IMR-90 (cell line): ENCODE results near the gene KNL1. TPM values are rescaled to one million over a fixed set of nuclear protein-coding genes. Genes with fewer than 3 reads are reported as not detected.

Experiments used
- ATAC-seq: fragments of 200-7000 bp; cut with Tn5 transposase; 2 replicates; pipeline ENCODE4 v1.9.1; 2020; ENCODE audit warnings: low read depth, mild to moderate bottlenecking, moderate library complexity
- BruUV-seq: library from RNA; stranded (reverse); fragments of 400-500 nt; replicated peaks from 2 replicates; lab custom pipeline; 2021; lab: Mats Ljungman, UMichigan
- CTCF ChIA-PET: fragments of 300-600 bp; formaldehyde crosslinking; extraction: SDS; loops from one replicate; lab custom pipeline; 2021; ENCODE audit warnings: antibody characterized with exemption; lab: Yijun Ruan, JAX
- POLR2A ChIA-PET: fragments of 300-600 bp; sonication (Branson Sonifier 250); formaldehyde crosslinking; loops from one replicate; lab custom pipeline; 2022; ENCODE audit warnings: antibody characterized with exemption; ENCODE audit not compliant: unreplicated experiment; lab: Charles Lee
- DNase-seq: peaks from one replicate; pipeline ENCODE4 v3.0.0; 2013
- H2AFZ ChIP-seq: replicated peaks from 2 replicates; pipeline ENCODE3; 2013; ENCODE audit warnings: low read length, mild to moderate bottlenecking; ENCODE audit not compliant: poor library complexity
- H2AK5ac ChIP-seq: 2 replicates; pipeline ENCODE4 v1.6.1; 2013; ENCODE audit warnings: low read depth, low read length, inconsistent platforms
- H2AK9ac ChIP-seq: replicated peaks from 2 replicates; pipeline ENCODE3; 2013; ENCODE audit warnings: mild to moderate bottlenecking, low read depth, low read length, moderate library complexity; ENCODE audit not compliant: poor library complexity
- H2BK120ac ChIP-seq: 2 replicates; pipeline ENCODE4 v1.6.1; 2013; ENCODE audit warnings: low read depth, low read length, inconsistent platforms
- H2BK15ac ChIP-seq: 3 replicates; pipeline ENCODE4 v1.6.1; 2013; ENCODE audit warnings: low read depth, low read length, inconsistent platforms
- H2BK20ac ChIP-seq: 2 replicates; pipeline ENCODE4 v1.6.1; 2013; ENCODE audit warnings: low read depth, mild to moderate bottlenecking, inconsistent platforms, low read length, moderate library complexity
- H2BK5ac ChIP-seq: 2 replicates; pipeline ENCODE4 v1.6.1; 2013; ENCODE audit warnings: mild to moderate bottlenecking, low read depth, low read length, inconsistent platforms; ENCODE audit not compliant: poor library complexity, severe bottlenecking
- H3K14ac ChIP-seq: replicated peaks from 2 replicates; pipeline ENCODE4 v1.6.1; 2013; ENCODE audit warnings: low read depth, low read length, inconsistent platforms
- H3K18ac ChIP-seq: 2 replicates; pipeline ENCODE4 v1.6.1; 2013; ENCODE audit warnings: low read depth, low read length, control low read depth
- H3K23ac ChIP-seq: 2 replicates; pipeline ENCODE4 v1.6.1; 2013; ENCODE audit warnings: low read depth, low read length, inconsistent platforms
- H3K27ac ChIP-seq: 2 replicates; pipeline ENCODE4 v1.5.1; 2013; ENCODE audit warnings: mild to moderate bottlenecking, control low read depth, low read length; ENCODE audit not compliant: insufficient read depth
- H3K27me3 ChIP-seq: 2 replicates; pipeline ENCODE4 v1.6.1; 2013; ENCODE audit warnings: low read length; ENCODE audit not compliant: control insufficient read depth, insufficient read depth
- H3K36me3 ChIP-seq: 2 replicates; pipeline ENCODE4 v1.6.1; 2013; ENCODE audit warnings: low read length, mixed read lengths; ENCODE audit not compliant: control insufficient read depth, insufficient read depth
- H3K4ac ChIP-seq: 2 replicates; pipeline ENCODE4 v1.6.1; 2013; ENCODE audit warnings: low read depth, low read length, inconsistent platforms
- H3K4me1 ChIP-seq: 2 replicates; pipeline ENCODE4 v1.6.1; 2013; ENCODE audit warnings: low read length, mixed read lengths; ENCODE audit not compliant: control insufficient read depth, insufficient read depth
- H3K4me2 ChIP-seq: 2 replicates; pipeline ENCODE4 v1.6.1; 2013; ENCODE audit warnings: low read depth, mild to moderate bottlenecking, control low read depth, low read length, moderate library complexity
- H3K4me3 ChIP-seq: 2 replicates; pipeline ENCODE4 v1.5.1; 2013; ENCODE audit warnings: low read depth, mild to moderate bottlenecking, control low read depth, low read length, moderate library complexity; ENCODE audit not compliant: insufficient read depth
- H3K56ac ChIP-seq: 2 replicates; pipeline ENCODE4 v1.6.1; 2013; ENCODE audit warnings: low read length, inconsistent platforms; ENCODE audit not compliant: insufficient read depth; ENCODE audit errors: extremely low read depth
- H3K79me1 ChIP-seq, 2 experiments: 2 replicates each; pipeline ENCODE4 v1.6.1; 2013; ENCODE audit warnings: low read length in 2 of 2, inconsistent platforms in 1 of 2, low read depth in 1 of 2
- H3K9ac ChIP-seq: 2 replicates; pipeline ENCODE4 v1.6.1; 2013; ENCODE audit warnings: low read depth, low read length, control low read depth
- H3K9me1 ChIP-seq: 2 replicates; pipeline ENCODE4 v1.6.1; 2013; ENCODE audit warnings: low read length, inconsistent platforms; ENCODE audit not compliant: insufficient read depth
- H3K9me3 ChIP-seq: 2 replicates; pipeline ENCODE4 v1.6.1; 2013; ENCODE audit warnings: low read length; ENCODE audit not compliant: control insufficient read depth, insufficient read depth
- H4K20me1 ChIP-seq: 2 replicates; pipeline ENCODE4 v1.6.1; 2013; ENCODE audit warnings: low read length, inconsistent platforms; ENCODE audit not compliant: insufficient read depth
- H4K5ac ChIP-seq: 2 replicates; pipeline ENCODE4 v1.6.1; 2013; ENCODE audit warnings: mild to moderate bottlenecking, low read depth, low read length, control low read depth
- H4K8ac ChIP-seq, 2 experiments: 2 replicates each; pipeline ENCODE4 v1.6.1; 2013; ENCODE audit warnings: low read depth in 2 of 2, low read length in 2 of 2, control low read depth in 1 of 2, inconsistent platforms in 1 of 2
- H4K91ac ChIP-seq: 2 replicates; pipeline ENCODE4 v1.6.1; 2013; ENCODE audit warnings: low read depth, low read length, inconsistent platforms; ENCODE audit not compliant: insufficient read depth
- BHLHE40 ChIP-seq: fragments of 150-350 bp; IDR thresholded peaks from 2 replicates; pipeline ENCODE4 v1.6.1; 2016; ENCODE audit warnings: mild to moderate bottlenecking, low read depth, low read length
- CEBPB ChIP-seq: IDR thresholded peaks from 2 replicates; pipeline ENCODE4 v1.6.1; 2012; ENCODE audit warnings: low read depth, low read length, improper control_type of control experiment
- CHD1 ChIP-seq: IDR thresholded peaks from 2 replicates; pipeline ENCODE4 v1.6.1; 2012; ENCODE audit warnings: low read depth, low read length, improper control_type of control experiment
- CTCF ChIP-seq: conservative IDR thresholded peaks from 2 replicates; pipeline ENCODE4 v1.5.1; 2012; ENCODE audit warnings: mild to moderate bottlenecking, low read depth, low read length, improper control_type of control experiment
- ELK1 ChIP-seq: fragments of 150-350 bp; IDR thresholded peaks from 2 replicates; pipeline ENCODE4 v1.6.1; 2016; ENCODE audit warnings: low read depth, mild to moderate bottlenecking, low read length, moderate library complexity, borderline replicate concordance
- FOS ChIP-seq: fragments of 150-350 bp; IDR thresholded peaks from 2 replicates; pipeline ENCODE4 v1.6.1; 2016; ENCODE audit warnings: low read depth, low read length
- MAZ ChIP-seq: IDR thresholded peaks from 2 replicates; pipeline ENCODE4 v1.6.1; 2012; ENCODE audit warnings: low read depth, mild to moderate bottlenecking, low read length, improper control_type of control experiment, moderate library complexity, borderline replicate concordance
- MXI1 ChIP-seq: IDR thresholded peaks from 2 replicates; pipeline ENCODE4 v1.6.1; 2012; ENCODE audit warnings: low read depth, mild to moderate bottlenecking, low read length, moderate library complexity, borderline replicate concordance
- NFE2L2 ChIP-seq: fragments of 150-350 bp; IDR thresholded peaks from 2 replicates; pipeline ENCODE4 v1.6.1; 2016; ENCODE audit warnings: low read depth, mild to moderate bottlenecking, low read length
- POLR2A ChIP-seq: IDR thresholded peaks from 2 replicates; pipeline ENCODE4 v1.6.1; 2012; ENCODE audit warnings: mild to moderate bottlenecking, low read depth, low read length
- RAD21 ChIP-seq: IDR thresholded peaks from 2 replicates; pipeline ENCODE4 v1.6.1; 2012; ENCODE audit warnings: low read length, improper control_type of control experiment
- RCOR1 ChIP-seq: IDR thresholded peaks from 2 replicates; pipeline ENCODE4 v1.6.1; 2012; ENCODE audit warnings: mild to moderate bottlenecking, low read length, improper control_type of control experiment; ENCODE audit not compliant: insufficient replicate concordance
- RFX5 ChIP-seq: IDR thresholded peaks from 2 replicates; pipeline ENCODE4 v1.8.0; 2012; ENCODE audit warnings: low read depth, mild to moderate bottlenecking, low read length, moderate library complexity
- USF2 ChIP-seq: fragments of 150-350 bp; IDR thresholded peaks from 2 replicates; pipeline ENCODE4 v1.6.1; 2017; ENCODE audit warnings: mild to moderate bottlenecking, antibody characterized with exemption, low read length, low read depth
- WGBS, 2 experiments: methylation state at CpG; one replicate each; pipeline versions ENCODE4 v1.1.5 to v1.1.7; 2013; ENCODE audit warnings: missing lambda C conversion rate in 2 of 2; ENCODE audit not compliant: insufficient read length in 1 of 2; ENCODE audit errors: extremely low coverage in 2 of 2; 5-methylcytosine and 5-hydroxymethylcytosine counted together
- dilution Hi-C: fragments of 300-500 bp; cut with HindIII; formaldehyde crosslinking; loops from one replicate; pipeline ENCODE4 v1.14.3; 2018; ENCODE audit warnings: low sequenced_read_pairs; ENCODE audit not compliant: unreplicated experiment
- in situ Hi-C: fragments of 300-500 bp; cut with MboI; formaldehyde crosslinking; loops from 3 replicates; pipeline ENCODE4 v1.14.3; 2019; ENCODE audit warnings: low sequenced_read_pairs, inconsistent platforms, mixed read lengths
- intact Hi-C: fragments of 100-400 bp; cut with micrococcal nuclease; formaldehyde crosslinking; loops from 2 replicates; pipeline ENCODE4 v1.10.0; 2022
- polyA plus RNA-seq, 3 experiments: library from polyadenylated mRNA; depleted of rRNA; stranded (reverse); fragments of >200 nt; gene quantifications; 2 replicates each; pipeline ENCODE4 v1.2.3, GENCODE V29; 2012; ENCODE audit warnings: low replicate concordance in 1 of 3
- total RNA-seq: library from RNA; depleted of rRNA; stranded (reverse); fragments of >200 nt; gene quantifications from 2 replicates; pipeline ENCODE4 v1.2.3, GENCODE V29; 2012

KNL1 gene
- total and polyA plus RNA-seq, 2 of the 4 experiments (the other 2 are of a cell fraction), result 3.1 to 25.1 TPM

- Histone ChIP-seq H4K91ac (no peak overlapping the region), H2BK20ac (no peak overlapping the region), H4K5ac (no peak overlapping the region), H3K4me1 (no peaks in the 10 kb centered on the region), H2BK15ac (no peak overlapping the region), H3K9ac (no peak overlapping the region), H3K4me2 (no peak overlapping the region), H3K9me3 (no peaks in the 10 kb centered on the region), H3K27me3 (no peaks in the 10 kb centered on the region), H3K18ac (no peak overlapping the region), H2BK120ac (no peak overlapping the region), H3K4ac (no peak overlapping the region), H3K79me1 (no peaks in the 10 kb centered on the region), H3K56ac (no peak overlapping the region), H3K14ac (no peak overlapping the region), H3K4me3 (no peak overlapping the region), H4K20me1 (no peaks in the 10 kb centered on the region), H3K9me1 (0 out of 2 replicates have a peak, but pooled peaks cover 4% of the 10 kb centered on the region), H4K8ac (no peak overlapping the region), H2AK5ac (no peak overlapping the region), H3K36me3 (no peaks in the 10 kb centered on the region), H2BK5ac (no peak overlapping the region), H2AK9ac (no peak overlapping the region), H3K23ac (no peak overlapping the region), H2AFZ (no peak overlapping the region), H3K27ac (no peak overlapping the region)
- in situ Hi-C loops, result no loop called here
- no TSS peak for BruUV-seq
- intact Hi-C loops, result no loop called here
- ChIA-PET CTCF (no interaction called here), POLR2A (no interaction called here)
- no peak for DNase-seq
- dilution Hi-C loops, result no loop called here
- 100% methylated on average over 1 of the region's 1 CpG; no CpG with 5 or more reads in 1 of the 2 experiments for WGBS, 2 experiments
- ATAC-seq, result no peak
- TF ChIP-seq MXI1 (no peak), CEBPB (no peak), FOS (no peak), BHLHE40 (no peak), NFE2L2 (no peak), RFX5 (no peak), POLR2A (no peak), ELK1 (no peak), CTCF (no peak), USF2 (no peak), MAZ (no peak), RCOR1 (no peak), RAD21 (no peak), CHD1 (no peak)
Observed at GRCh38 chr15:40680151-40680550, 86.1 kb downstream of the KNL1 start.
